ENCODE data around the gene EPC1.
"Not testable (repeated sequence)": the region's sequence is repeated elsewhere in the genome, so short reads cannot be mapped to it uniquely, and the experiment has no call there.

The EPC1 gene

GRCh38 chr10:32229170-32229569 is 117.8 kb downstream of the EPC1 start (continued):
- TF ChIP-seq TSHZ2 (CRISPR knock-in tag; IDR thresholded peaks at IDR 0.05) (no peak), SNAI2 (CRISPR knock-in tag; IDR thresholded peaks at IDR 0.05) (no peak), PPARA (CRISPR knock-in tag; IDR thresholded peaks at IDR 0.05; ENCODE audit: borderline replicate concordance) (no peak), ARNTL (CRISPR knock-in tag; IDR thresholded peaks at IDR 0.05; ENCODE audit: borderline replicate concordance, low read depth) (no peak), ZNF8 (CRISPR knock-in tag; IDR thresholded peaks at IDR 0.05) (no peak), BACH2 (CRISPR knock-in tag; IDR thresholded peaks at IDR 0.05; ENCODE audit: borderline replicate concordance) (no peak)

GRCh38 chr10:32227802-32228201 is 119.2 kb downstream of the EPC1 start:
- TF ChIP-seq ZNF70 (CRISPR knock-in tag; IDR thresholded peaks at IDR 0.05) (no peak), TOX (CRISPR knock-in tag; IDR thresholded peaks at IDR 0.05; ENCODE audit: borderline replicate concordance) (no peak), ARNTL (CRISPR knock-in tag; IDR thresholded peaks at IDR 0.05; ENCODE audit: borderline replicate concordance, low read depth) (no peak)
- ATAC-seq = no peak

- ATAC-seq = no peak
- no peak for TF ChIP-seq POU6F1 (CRISPR knock-in tag; IDR thresholded peaks at IDR 0.05; ENCODE audit: borderline replicate concordance, low read depth)
- no peak for TF ChIP-seq TCF4 (CRISPR knock-in tag; IDR thresholded peaks at IDR 0.05; ENCODE audit: borderline replicate concordance)
- TF ChIP-seq GLIS3 (CRISPR knock-in tag; IDR thresholded peaks at IDR 0.05) = no peak
- TF ChIP-seq ZFP3 (CRISPR knock-in tag; IDR thresholded peaks at IDR 0.05) = no peak
- TF ChIP-seq CREB5 (CRISPR knock-in tag; IDR thresholded peaks at IDR 0.05; ENCODE audit: low read depth) = no peak
- TF ChIP-seq TSHZ2 (CRISPR knock-in tag; IDR thresholded peaks at IDR 0.05) = no peak
- no peak for TF ChIP-seq ZFP30 (CRISPR knock-in tag; IDR thresholded peaks at IDR 0.05)
- TF ChIP-seq ZNF70 (CRISPR knock-in tag; IDR thresholded peaks at IDR 0.05) = no peak
- TF ChIP-seq CSDC2 (CRISPR knock-in tag; IDR thresholded peaks at IDR 0.05) = no peak
- no peak for TF ChIP-seq BACH2 (CRISPR knock-in tag; IDR thresholded peaks at IDR 0.05; ENCODE audit: borderline replicate concordance)
- TF ChIP-seq ZNF8 (CRISPR knock-in tag; IDR thresholded peaks at IDR 0.05) = no peak
- no peak for TF ChIP-seq ZC3H10 (CRISPR knock-in tag; IDR thresholded peaks at IDR 0.05)
- no peak for TF ChIP-seq RARB (CRISPR knock-in tag; IDR thresholded peaks at IDR 0.05)
- TF ChIP-seq ZNF565 (CRISPR knock-in tag; conservative IDR thresholded peaks at IDR 0.05; ENCODE audit: low read depth) = no peak
These were observed 120.3 kb downstream of the EPC1 start for GRCh38 chr10:32226624-32227023.

- no peak for TF ChIP-seq ESRRG (CRISPR knock-in tag; IDR thresholded peaks at IDR 0.05)
- no peak for TF ChIP-seq ZFP30 (CRISPR knock-in tag; IDR thresholded peaks at IDR 0.05)
- no peak for TF ChIP-seq TCF4 (CRISPR knock-in tag; IDR thresholded peaks at IDR 0.05; ENCODE audit: borderline replicate concordance)
- ATAC-seq = no peak
These were observed 121.0 kb downstream of the EPC1 start for GRCh38 chr10:32225976-32226375.

- ATAC-seq = not testable (repeated sequence)
These were observed 124.6 kb downstream of the EPC1 start for GRCh38 chr10:32222376-32222775.

- not testable (repeated sequence) for ATAC-seq
These were observed 127.8 kb downstream of the EPC1 start for GRCh38 chr10:32219156-32219555.

- not testable (repeated sequence) for ATAC-seq
These were observed 128.5 kb downstream of the EPC1 start for GRCh38 chr10:32218206-32219044.

All from SK-N-SH treated with all-trans-retinoic acid at 6 μM for 48 hours (cell line).